ENCODE measurements around the gene SNX27. TPM values are rescaled to one million over a fixed set of nuclear protein-coding genes. Genes with fewer than 3 reads are reported as not detected.
A peak's percentile ranks its signal among the peaks of the same experiment; 100 is the strongest.

SNX27 gene
- total and polyA plus RNA-seq, 2 donors (not counting 1 experiment from before 2014, with no cell fraction given) = 29.5 to 38.1 TPM

DNA sequence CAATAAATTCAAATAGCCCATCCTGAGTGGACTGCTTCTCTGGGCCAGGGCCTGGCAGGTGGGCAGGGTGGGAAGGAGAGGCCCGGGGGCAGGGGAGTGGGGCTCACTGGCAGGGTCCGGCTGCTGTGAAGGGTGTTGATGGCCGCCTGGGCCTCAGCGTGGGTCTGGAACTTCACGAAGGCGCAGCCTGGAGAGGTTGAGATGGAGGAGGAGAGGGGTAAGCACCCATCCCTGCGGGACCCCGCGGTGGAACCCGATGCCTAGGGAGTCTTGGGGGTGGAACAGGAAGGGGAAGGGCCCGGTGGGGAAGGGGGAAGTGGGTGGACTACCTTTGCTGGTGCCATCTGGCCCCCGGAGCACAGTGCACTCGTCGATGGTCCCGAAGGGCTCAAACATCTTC lies 97.0 kb downstream of the SNX27 start:
- no peaks in the 10 kb centered on the region for H3K4me1 ChIP-seq (ENCODE audit: control insufficient read depth, extremely low read depth, insufficient read depth, low read length)
- H3K79me2 ChIP-seq (ENCODE audit: control insufficient read depth, insufficient read depth, low read length) = no peaks in the 10 kb centered on the region
- H3K9me3 ChIP-seq (ENCODE audit: control insufficient read depth, insufficient read depth, low read depth, low read length) = no peaks in the 10 kb centered on the region
- no peak overlapping the region for H3K4me2 ChIP-seq (ENCODE audit: extremely low read depth, insufficient read depth, low read length)
- no peaks in the 10 kb centered on the region for H4K20me1 ChIP-seq (ENCODE audit: control insufficient read depth, extremely low read depth, insufficient read depth, low read length)
- no peak overlapping the region for H3K9ac ChIP-seq (ENCODE audit: insufficient read depth, low read length)
- H3K36me3 ChIP-seq (ENCODE audit: control insufficient read depth, insufficient read depth, low read length) = no peaks in the 10 kb centered on the region
- TF ChIP-seq EZH2 (IDR thresholded peaks at IDR 0.05; ENCODE audit: low read length, missing control alignments) = no peak
- TF ChIP-seq, protein P1, sequence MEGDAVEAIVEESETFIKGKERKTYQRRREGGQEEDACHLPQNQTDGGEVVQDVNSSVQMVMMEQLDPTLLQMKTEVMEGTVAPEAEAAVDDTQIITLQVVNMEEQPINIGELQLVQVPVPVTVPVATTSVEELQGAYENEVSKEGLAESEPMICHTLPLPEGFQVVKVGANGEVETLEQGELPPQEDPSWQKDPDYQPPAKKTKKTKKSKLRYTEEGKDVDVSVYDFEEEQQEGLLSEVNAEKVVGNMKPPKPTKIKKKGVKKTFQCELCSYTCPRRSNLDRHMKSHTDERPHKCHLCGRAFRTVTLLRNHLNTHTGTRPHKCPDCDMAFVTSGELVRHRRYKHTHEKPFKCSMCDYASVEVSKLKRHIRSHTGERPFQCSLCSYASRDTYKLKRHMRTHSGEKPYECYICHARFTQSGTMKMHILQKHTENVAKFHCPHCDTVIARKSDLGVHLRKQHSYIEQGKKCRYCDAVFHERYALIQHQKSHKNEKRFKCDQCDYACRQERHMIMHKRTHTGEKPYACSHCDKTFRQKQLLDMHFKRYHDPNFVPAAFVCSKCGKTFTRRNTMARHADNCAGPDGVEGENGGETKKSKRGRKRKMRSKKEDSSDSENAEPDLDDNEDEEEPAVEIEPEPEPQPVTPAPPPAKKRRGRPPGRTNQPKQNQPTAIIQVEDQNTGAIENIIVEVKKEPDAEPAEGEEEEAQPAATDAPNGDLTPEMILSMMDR (conservative IDR thresholded peaks at IDR 0.05 in 1 of 2, IDR thresholded peaks at IDR 0.05 in 1 of 2; ENCODE audit: low read depth in 1 of 2, low read length in 2 of 2) = no peak
- DNase-seq (ENCODE audit: low read depth in 2 of 2) = no peak
- H2AFZ ChIP-seq (ENCODE audit: low read length) = no peak overlapping the region
- no peak overlapping the region for H3K27ac ChIP-seq (ENCODE audit: insufficient read depth, low read length)
- no peak overlapping the region for H3K4me3 ChIP-seq (replicated peaks in 1 of 4; ENCODE audit: control extremely low read depth in 1 of 4, insufficient read depth in 1 of 4, low read depth in 3 of 4, low read length in 4 of 4)
- peaks cover 2% of the 10 kb centered on the region for H3K27me3 ChIP-seq (ENCODE audit: control insufficient read depth, insufficient read depth, low read length)

DNA sequence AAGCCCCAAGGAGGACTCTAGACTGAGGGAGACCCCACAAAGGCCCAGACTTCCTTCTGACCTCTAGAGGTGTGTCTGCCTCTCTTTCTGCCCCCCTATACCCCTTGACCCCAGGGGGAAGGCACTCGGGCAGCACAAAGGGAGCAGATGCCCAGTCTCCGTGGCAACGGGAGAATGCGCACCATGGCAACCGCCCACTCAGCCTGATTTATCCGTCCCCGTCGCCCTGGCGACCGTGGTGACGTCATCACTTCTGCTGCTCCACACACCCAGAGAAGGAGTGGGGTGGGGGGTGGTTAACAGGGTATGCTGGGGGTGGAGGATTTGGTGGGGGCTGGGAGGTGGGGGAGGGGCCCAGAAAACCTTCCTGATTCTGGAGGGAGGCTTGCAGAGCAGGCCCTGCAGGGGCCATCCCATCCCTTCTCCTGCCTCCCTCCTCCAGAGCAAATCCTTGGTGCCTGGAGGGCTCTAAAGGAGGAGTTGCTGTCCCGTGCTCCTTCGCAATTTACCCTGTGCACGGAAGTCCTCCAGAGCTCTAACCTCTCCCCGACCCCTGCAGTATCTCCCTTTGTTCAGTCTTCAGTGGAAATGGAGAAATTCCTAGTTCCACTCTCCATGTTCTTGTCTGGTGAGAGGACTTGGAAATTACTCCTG lies 98.5 kb downstream of the SNX27 start:
- no peak overlapping the region for H3K4me2 ChIP-seq (ENCODE audit: extremely low read depth, insufficient read depth, low read length)

DNA sequence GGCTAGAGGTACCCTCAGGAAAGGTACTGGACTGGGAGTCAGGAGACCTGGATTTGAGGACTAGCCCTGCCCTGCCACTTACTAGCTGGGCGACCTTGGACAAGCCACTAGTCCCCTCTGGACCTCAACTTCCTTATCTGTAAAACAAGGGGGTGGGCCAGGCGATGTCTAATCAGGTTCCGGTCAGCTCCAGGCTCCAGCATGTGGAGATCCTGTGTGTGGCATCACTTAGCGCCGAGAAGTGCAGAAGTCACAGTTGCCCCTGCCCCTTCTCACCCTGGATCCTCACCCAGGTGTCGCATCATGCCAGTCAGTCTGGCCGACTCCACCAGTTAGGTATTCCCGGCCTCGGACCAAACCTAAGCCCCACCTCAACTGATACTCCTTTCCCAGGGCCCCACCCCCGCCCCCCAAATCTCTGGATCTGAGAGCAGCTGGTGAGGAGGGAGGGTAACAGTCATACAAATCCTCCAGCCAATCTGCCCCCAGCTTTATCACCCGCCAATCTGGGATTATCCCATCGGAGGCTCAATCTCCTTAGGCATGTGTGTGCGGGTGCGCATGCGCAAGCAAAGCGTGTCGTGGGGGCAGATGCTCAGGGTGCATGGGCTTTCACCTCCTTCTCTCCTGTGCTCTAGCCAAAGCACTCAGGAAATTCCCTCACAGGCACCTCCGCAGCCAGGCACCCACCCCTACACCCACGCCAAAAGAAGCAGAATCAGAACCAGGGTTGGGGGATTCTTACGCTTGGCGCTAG lies 99.4 kb downstream of the SNX27 start:
- Histone ChIP-seq H3K9ac (ENCODE audit: insufficient read depth, low read length) (no peak overlapping the region), H3K79me2 (ENCODE audit: control insufficient read depth, insufficient read depth, low read length) (no peaks in the 10 kb centered on the region), H2AFZ (ENCODE audit: low read length) (no peak overlapping the region), H4K20me1 (ENCODE audit: control insufficient read depth, extremely low read depth, insufficient read depth, low read length) (no peaks in the 10 kb centered on the region), H3K4me3 (replicated peaks in 1 of 4; ENCODE audit: control extremely low read depth in 1 of 4, insufficient read depth in 1 of 4, low read depth in 3 of 4, low read length in 4 of 4) (no peak overlapping the region), H3K36me3 (ENCODE audit: control insufficient read depth, insufficient read depth, low read length) (no peaks in the 10 kb centered on the region), H3K9me3 (ENCODE audit: control insufficient read depth, insufficient read depth, low read depth, low read length) (no peaks in the 10 kb centered on the region), H3K4me1 (ENCODE audit: control insufficient read depth, extremely low read depth, insufficient read depth, low read length) (no peaks in the 10 kb centered on the region), H3K4me2 (ENCODE audit: extremely low read depth, insufficient read depth, low read length) (no peak overlapping the region), H3K27ac (ENCODE audit: insufficient read depth, low read length) (no peak overlapping the region), H3K27me3 (ENCODE audit: control insufficient read depth, insufficient read depth, low read length) (peaks cover 22% of the 10 kb centered on the region)
- DNase-seq (ENCODE audit: low read depth in 2 of 2) = no peak
- no peak for TF ChIP-seq EZH2 (IDR thresholded peaks at IDR 0.05; ENCODE audit: low read length, missing control alignments)
- TF ChIP-seq, protein P1 (conservative IDR thresholded peaks at IDR 0.05 in 1 of 2, IDR thresholded peaks at IDR 0.05 in 1 of 2; ENCODE audit: low read depth in 1 of 2, low read length in 2 of 2) = no peak

More for the DNA sequence above, 98.5 kb downstream of the SNX27 start:
- Histone ChIP-seq H3K9ac (ENCODE audit: insufficient read depth, low read length) (no peak overlapping the region), H2AFZ (ENCODE audit: low read length) (no peak overlapping the region), H3K36me3 (ENCODE audit: control insufficient read depth, insufficient read depth, low read length) (no peaks in the 10 kb centered on the region), H3K27me3 (ENCODE audit: control insufficient read depth, insufficient read depth, low read length) (peaks cover 12% of the 10 kb centered on the region), H4K20me1 (ENCODE audit: control insufficient read depth, extremely low read depth, insufficient read depth, low read length) (no peaks in the 10 kb centered on the region), H3K27ac (ENCODE audit: insufficient read depth, low read length) (no peak overlapping the region), H3K9me3 (ENCODE audit: control insufficient read depth, insufficient read depth, low read depth, low read length) (no peaks in the 10 kb centered on the region), H3K79me2 (ENCODE audit: control insufficient read depth, insufficient read depth, low read length) (no peaks in the 10 kb centered on the region), H3K4me3 (replicated peaks in 1 of 4; ENCODE audit: control extremely low read depth in 1 of 4, insufficient read depth in 1 of 4, low read depth in 3 of 4, low read length in 4 of 4) (no peak overlapping the region), H3K4me1 (ENCODE audit: control insufficient read depth, extremely low read depth, insufficient read depth, low read length) (no peaks in the 10 kb centered on the region)
- TF ChIP-seq, protein P1 (conservative IDR thresholded peaks at IDR 0.05 in 1 of 2, IDR thresholded peaks at IDR 0.05 in 1 of 2; ENCODE audit: low read depth in 1 of 2, low read length in 2 of 2) = no peak
- TF ChIP-seq EZH2 (IDR thresholded peaks at IDR 0.05; ENCODE audit: low read length, missing control alignments) = no peak
- peak; percentile 24 to 59 for DNase-seq (ENCODE audit: low read depth in 2 of 2)

Data from fibroblast of lung (primary cell).